SKM-1 treated with dmso at 0.1 percent for 144 hours (cell line): ENCODE data around the gene GSG1L.

ENCODE experiments used
- DNase-seq: peaks from one replicate; lab custom pipeline; 2025; ENCODE audit not compliant: unreplicated experiment; lab: John Stamatoyannopoulos, UW

The GSG1L gene

GRCh38 chr16:27742333-27742732, 321.2 kb downstream of the GSG1L start:
- DNase-seq: no peak

GRCh38 chr16:27740496-27741201, 322.9 kb downstream of the GSG1L start:
- DNase-seq: no peak

- DNase-seq: no peak
These were observed 323.7 kb downstream of the GSG1L start for GRCh38 chr16:27739606-27740357.

- DNase-seq: no peak
These were observed 324.9 kb downstream of the GSG1L start for GRCh38 chr16:27738596-27738995.
